Measurements from ENCODE around the gene KCNB1. TPM values are rescaled to one million over a fixed set of nuclear protein-coding genes. Genes with fewer than 3 reads are reported as not detected.

Gene KCNB1
- total RNA-seq, 1 donor from 2014 or later, result not detected

GRCh38 chr20:49496553-49497397, 14.3 kb upstream of the KCNB1 start:
- no peak for DNase-seq

DNA sequence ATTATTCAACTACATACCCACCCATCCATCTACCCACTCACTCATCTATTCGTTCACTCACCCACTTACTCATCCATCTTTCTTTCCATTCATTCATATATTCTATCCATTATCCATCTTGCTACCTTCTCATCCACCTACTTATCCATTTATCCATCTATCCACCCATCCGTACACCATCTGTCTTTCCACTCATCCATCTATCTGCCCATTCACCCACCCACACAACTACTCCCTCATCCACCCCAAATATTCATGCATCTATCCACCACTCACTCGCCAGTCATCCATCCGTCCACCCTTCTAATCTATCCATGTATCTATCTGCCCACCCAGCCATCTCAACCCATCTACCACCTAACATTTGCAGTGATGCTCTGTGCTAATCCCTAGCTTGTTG, 13.6 kb upstream of the KCNB1 start:
- no peak for DNase-seq

GRCh38 chr20:49490689-49491088, 8.2 kb upstream of the KCNB1 start:
- no peak for DNase-seq

- DNase-seq, result no peak
Observed at GRCh38 chr20:49489688-49490087, 7.2 kb upstream of the KCNB1 start.

- no peak for DNase-seq
Observed at GRCh38 chr20:49486064-49486463, 3.6 kb upstream of the KCNB1 start.

- no peak for DNase-seq
Observed at GRCh38 chr20:49485563-49485962, 3.1 kb upstream of the KCNB1 start.

DNA sequence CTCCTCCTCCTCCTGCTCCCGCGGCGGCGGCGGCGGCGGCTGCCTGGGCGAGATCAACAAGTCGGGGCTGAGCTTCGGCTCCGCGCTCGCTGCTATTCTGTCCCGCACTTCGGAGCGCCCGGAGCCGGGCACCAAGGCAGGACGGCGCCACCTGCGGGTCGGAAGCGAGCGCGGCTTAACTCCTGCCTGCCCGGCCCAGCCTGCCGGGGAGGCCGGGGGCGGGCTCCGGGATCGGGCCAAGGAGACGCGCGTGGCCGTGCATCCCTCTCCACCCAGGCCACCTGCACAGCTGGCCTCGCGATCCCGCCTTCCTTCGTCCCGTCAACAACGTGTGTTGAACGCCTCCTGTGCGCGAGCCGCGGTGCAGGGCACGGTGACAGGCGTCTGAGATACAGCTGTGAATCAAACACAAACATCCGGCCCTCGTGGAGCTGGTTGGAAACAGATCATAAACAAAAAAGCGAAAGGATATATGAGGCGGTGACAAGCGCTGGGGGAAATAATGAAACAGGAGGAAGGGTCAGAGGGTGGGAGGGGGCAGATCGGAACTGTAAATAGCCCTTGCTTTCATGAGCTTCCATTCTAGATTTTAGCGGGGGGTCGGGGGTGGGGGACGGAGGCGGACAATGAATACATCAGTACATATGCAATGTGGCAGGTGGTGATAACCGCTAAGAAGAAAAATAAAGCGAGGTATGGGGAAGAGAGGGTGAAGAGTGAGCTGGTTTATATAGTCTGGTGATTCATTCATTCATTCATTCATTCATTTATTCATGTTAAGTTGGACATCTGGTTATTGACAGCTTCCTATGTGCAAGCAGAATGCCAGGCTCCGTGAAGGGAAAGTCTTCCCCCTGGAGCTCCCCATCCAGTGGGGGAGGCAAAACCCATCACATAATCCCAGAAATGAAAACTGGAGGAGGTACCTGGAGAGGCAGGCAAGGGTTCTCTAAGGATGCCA, 2.0 kb upstream of the KCNB1 start:
- DNase-seq, result peak; percentile 82

GRCh38 chr20:49483696-49484123, 1.2 kb upstream of the KCNB1 start:
- DNase-seq, result no peak

DNA sequence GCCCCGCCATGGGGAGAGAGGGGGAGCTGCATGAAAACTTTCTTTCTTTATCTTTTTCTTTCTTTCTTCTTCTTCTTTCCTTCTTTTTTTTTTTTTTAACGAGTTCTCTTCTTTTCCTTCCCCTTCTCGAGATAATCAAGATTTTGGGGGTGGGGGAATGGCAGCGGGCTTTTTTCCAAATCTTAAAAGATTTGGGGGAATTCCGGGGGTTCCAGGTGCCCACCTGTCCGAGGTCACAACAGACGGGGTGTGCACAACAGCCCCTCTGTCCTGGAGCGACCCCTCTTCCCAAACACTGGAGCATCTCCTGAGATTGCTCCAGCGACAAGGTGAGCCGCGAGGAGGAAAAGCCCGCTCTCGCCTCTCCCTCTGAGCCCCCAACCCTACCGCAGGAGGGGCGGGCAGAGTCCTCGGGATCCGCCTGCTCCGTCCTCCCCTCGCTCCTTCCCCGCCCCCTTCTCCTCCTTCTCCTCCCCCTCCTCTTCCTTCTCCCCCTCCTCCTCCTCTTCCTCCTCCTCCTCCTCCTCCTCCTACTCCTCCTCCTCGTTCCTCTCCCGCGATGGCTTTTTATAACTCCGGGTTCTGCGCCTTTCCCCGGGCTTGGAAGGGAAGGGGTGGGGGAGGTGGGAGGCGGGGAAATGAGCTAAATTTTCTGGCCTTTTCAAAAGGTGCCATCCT, 689 bp upstream of the KCNB1 start:
- DNase-seq, result no peak

DNA sequence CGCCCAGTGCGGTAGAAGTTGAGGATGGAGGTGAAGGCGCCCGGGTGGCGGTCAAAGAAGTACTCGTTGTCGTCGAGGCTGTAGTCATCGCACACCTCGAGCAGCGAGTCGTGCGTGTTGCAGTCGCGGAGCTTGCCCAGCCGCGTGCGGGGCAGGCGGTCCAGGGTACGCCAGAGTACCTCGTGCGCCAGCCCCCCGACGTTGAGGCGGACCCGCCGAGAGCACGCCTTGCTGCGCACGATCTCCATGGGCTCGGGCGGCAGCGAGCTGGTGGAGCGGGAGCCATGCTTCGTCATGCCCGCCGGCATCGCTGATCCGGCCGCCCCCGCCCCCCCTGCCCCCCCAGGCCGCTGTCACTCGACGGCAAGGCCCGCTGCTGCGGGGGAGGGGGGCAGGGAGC, 295 bp downstream of the KCNB1 start:
- no peak for DNase-seq

DNA sequence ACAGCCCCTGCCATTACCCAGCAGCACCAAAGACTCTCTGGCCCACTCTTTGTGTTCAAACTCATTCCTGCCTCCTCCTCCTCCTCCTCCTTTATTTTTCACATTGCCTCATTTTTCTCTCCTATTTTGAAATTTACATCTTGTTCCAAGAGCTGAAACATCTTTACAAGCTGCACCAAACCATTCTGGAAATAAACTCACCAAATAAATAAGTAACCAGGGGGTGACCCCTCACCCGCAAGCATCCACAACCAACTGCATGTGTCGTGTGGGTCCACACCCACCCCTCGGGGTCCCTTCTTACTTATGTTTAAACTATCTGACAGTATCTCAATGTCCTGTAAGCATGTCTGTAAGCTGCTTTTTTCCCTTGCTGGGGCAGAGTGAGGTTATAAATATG, 1.4 kb downstream of the KCNB1 start:
- no peak for DNase-seq

GRCh38 chr20:49480236-49480635, 2.2 kb downstream of the KCNB1 start:
- DNase-seq, result no peak

GRCh38 chr20:49479785-49480184, 2.7 kb downstream of the KCNB1 start:
- no peak for DNase-seq

DNA sequence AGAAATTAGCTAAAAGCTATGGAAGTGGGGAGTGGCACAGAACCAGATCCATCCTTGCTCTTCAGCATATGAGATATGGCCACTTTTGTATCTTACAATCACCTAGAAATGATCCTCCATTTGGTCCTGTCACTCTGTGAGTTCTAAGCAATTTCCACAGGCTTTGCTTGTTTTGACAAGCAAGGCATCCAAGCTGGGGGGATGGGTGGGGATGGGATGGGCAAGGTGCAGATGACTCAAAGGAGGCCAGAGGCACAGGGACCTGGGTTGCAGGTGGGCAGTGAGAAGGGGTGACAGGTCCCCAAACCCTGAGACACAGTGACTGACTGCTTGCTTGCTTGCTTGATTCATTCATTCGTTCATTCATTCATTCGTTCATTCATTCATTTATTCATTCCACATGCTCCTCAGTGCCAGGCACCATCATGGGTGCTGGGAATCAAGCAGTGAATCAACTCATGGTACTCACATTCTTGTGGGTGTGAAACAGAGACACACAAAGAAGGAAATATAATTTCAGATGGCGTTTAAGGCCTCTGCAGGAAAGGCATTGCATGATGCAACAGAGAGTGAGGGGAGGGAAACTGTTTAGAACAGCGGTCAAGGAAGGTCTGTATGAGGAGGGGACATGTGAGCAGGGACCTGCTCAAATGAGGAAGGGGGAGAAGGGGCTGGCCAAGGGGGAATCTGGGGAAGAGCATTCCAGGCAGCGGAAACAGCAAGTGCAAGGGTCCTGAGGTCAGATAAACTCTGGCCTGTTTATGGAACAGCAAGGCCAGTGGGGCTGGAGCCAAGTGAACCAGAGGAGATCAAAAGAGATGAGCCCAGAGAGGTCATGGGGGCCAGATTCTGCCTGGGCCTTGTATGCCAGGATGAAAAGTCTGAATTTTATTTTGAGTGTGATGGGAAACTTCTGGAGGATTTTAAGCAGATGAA, 3.4 kb downstream of the KCNB1 start:
- DNase-seq, result no peak

- no peak for DNase-seq
Observed at GRCh38 chr20:49478266-49478665, 4.2 kb downstream of the KCNB1 start.

GRCh38 chr20:49477200-49477599, 5.3 kb downstream of the KCNB1 start:
- no peak for DNase-seq

GRCh38 chr20:49476016-49476355, 6.5 kb downstream of the KCNB1 start:
- no peak for DNase-seq

DNA sequence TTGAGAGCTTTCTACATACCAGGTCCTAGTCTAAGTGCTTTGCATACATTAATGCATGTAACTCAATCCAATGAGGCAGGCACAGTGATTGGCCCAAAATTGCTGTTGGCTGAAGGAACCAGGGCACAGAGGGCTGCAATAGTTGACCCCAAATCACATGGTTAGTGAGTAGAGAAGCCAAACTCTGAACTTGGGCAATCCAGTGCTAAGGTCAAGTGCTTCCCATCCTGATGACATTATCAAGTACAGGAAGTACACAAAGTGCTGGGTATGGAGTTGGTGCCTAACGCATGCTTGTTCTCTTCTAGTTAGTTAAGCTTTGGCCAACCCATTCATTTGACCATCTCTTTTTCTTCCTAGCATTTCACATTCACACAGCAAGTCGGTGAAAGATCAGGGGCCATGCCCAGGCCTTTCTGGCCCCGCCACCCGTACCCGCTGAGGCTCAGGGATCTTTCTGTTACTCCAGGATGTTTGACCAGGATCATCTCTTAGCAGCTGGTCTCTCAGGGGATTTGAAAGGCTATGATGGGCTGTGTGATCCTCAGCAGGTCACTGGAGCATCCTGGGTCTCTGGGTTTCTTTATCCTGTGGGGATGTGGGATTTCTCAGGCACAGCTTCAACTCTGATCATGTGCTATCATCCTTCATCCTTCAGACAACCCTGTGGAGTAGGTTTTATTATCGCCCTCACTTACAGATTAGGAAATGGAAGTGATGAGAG, 7.0 kb downstream of the KCNB1 start:
- DNase-seq, result no peak

GRCh38 chr20:49471397-49471796, 11.1 kb downstream of the KCNB1 start:
- no peak for DNase-seq

DNA sequence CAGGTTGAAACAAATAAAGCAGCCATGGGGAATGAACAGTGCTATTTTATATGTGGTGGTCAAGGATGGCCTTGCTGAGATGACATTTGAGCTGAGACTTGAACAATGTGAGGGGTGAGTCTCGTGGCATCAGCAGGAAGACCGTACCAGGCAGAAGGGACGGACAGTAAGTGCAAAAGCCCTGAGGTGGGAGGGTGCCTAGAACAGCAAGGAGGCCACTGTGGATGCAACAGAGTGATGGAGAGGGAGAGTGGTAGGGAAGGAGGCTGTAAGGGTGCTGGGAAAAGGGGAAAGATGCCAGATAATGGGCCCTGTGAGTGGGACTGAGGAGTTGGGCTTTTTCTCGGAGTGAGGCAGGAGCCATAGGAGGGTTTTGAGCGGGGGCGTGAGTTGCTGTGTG, 11.5 kb downstream of the KCNB1 start:
- no peak for DNase-seq

GRCh38 chr20:49469060-49469459, 13.4 kb downstream of the KCNB1 start:
- no peak for DNase-seq

Measured in dermis blood vessel endothelial cell (primary cell).